Panc1 (cell line): ENCODE measurements around the gene NKX2-4. TPM values are rescaled to one million over a fixed set of nuclear protein-coding genes. Genes with fewer than 3 reads are reported as not detected.

Experiments used
- ATAC-seq: fragments of 200-7000 bp; cut with Tn5 transposase; 2 replicates; pipeline ENCODE4 v1.9.1; 2020; ENCODE audit warnings: mild to moderate bottlenecking, moderate library complexity
- BruUV-seq: library from RNA; stranded (reverse); fragments of 400-500 nt; replicated peaks from 2 replicates; lab custom pipeline; 2021; lab: Mats Ljungman, UMichigan
- CTCF ChIA-PET: fragments of 300-600 bp; sonication (Branson Sonifier 250); formaldehyde crosslinking; loops from one replicate; lab custom pipeline; 2022; ENCODE audit warnings: antibody characterized with exemption; lab: Charles Lee
- POLR2A ChIA-PET: fragments of 300-600 bp; sonication (Branson Sonifier 250); formaldehyde crosslinking; loops from one replicate; lab custom pipeline; 2022; ENCODE audit warnings: antibody characterized with exemption; lab: Charles Lee
- DNase-seq: peaks from one replicate; pipeline ENCODE4 v3.0.0-alpha.2; 2010; ENCODE audit warnings: low read depth, low spot score
- H3K27ac ChIP-seq: 2 replicates; pipeline ENCODE4 v1.5.1; 2011; ENCODE audit warnings: mild to moderate bottlenecking, low read length, inconsistent platforms
- H3K27me3 ChIP-seq: fragments of 200-500 bp; sonication (Bioruptor generic); 2 replicates; pipeline ENCODE4 v1.6.0; 2014; ENCODE audit warnings: low read length, inconsistent platforms; ENCODE audit not compliant: control insufficient read depth, insufficient read depth
- H3K36me3 ChIP-seq: fragments of 200-500 bp; sonication (Bioruptor generic); 2 replicates; pipeline ENCODE4 v1.5.1; 2014; ENCODE audit warnings: inconsistent platforms, mild to moderate bottlenecking, low read length, moderate library complexity; ENCODE audit not compliant: control insufficient read depth, insufficient read depth
- H3K4me1 ChIP-seq: 2 replicates; pipeline ENCODE4 v1.5.1; 2011; ENCODE audit warnings: inconsistent platforms, mild to moderate bottlenecking, low read length, moderate library complexity; ENCODE audit not compliant: control insufficient read depth, insufficient read depth
- H3K4me3 ChIP-seq, 2 experiments: 2 replicates each; pipeline ENCODE4 v1.5.1; 2011 to 2012; ENCODE audit warnings: low read depth in 2 of 2, low read length in 2 of 2, mild to moderate bottlenecking in 2 of 2, inconsistent platforms in 1 of 2, moderate library complexity in 1 of 2
- H3K9me3 ChIP-seq: fragments of 200-500 bp; sonication (Bioruptor generic); 2 replicates; pipeline ENCODE4 v1.5.1; 2014; ENCODE audit warnings: low read depth, mild to moderate bottlenecking, inconsistent platforms, low read length, moderate library complexity; ENCODE audit not compliant: control insufficient read depth, insufficient read depth
- CTCF ChIP-seq: fragments of 450-650 bp; IDR thresholded peaks from 2 replicates; pipeline ENCODE4 v1.5.1; 2017; ENCODE audit warnings: mild to moderate bottlenecking
- POLR2AphosphoS5 ChIP-seq: IDR thresholded peaks from 2 replicates; pipeline ENCODE4 v1.6.1; 2012; ENCODE audit warnings: mild to moderate bottlenecking, low read depth, low read length, moderate library complexity
- REST ChIP-seq, 2 experiments: IDR thresholded peaks; 2 replicates each; pipeline ENCODE4 v1.6.1; 2011 to 2012; ENCODE audit warnings: low read depth in 2 of 2, control low read depth in 1 of 2, low read length in 1 of 2, mild to moderate bottlenecking in 1 of 2, moderate library complexity in 1 of 2; ENCODE audit not compliant: insufficient read depth in 1 of 2
- SIN3A ChIP-seq: IDR thresholded peaks from 2 replicates; pipeline ENCODE4 v1.6.1; 2012; ENCODE audit warnings: low read depth, mild to moderate bottlenecking, low read length, moderate library complexity, borderline replicate concordance; ENCODE audit not compliant: insufficient read depth
- TCF7L2 ChIP-seq: IDR thresholded peaks from 2 replicates; pipeline ENCODE4 v1.6.1; 2011; ENCODE audit warnings: mild to moderate bottlenecking, low read depth, low read length, inconsistent platforms
- in situ Hi-C: cut with HindIII; loops from 2 replicates; pipeline ENCODE4 v1.10.0; 2016; ENCODE audit warnings: low sequenced_read_pairs, low pct_unique_long_range_greater_than_20kb
- intact Hi-C: fragments of 100-400 bp; cut with micrococcal nuclease; formaldehyde crosslinking; loops from one replicate; pipeline ENCODE4 v1.10.0; 2022; ENCODE audit not compliant: unreplicated experiment
- total RNA-seq: library from RNA; stranded (reverse); gene quantifications from one replicate; pipeline ENCODE4 v1.2.1, GENCODE V29; 2021; ENCODE audit not compliant: unreplicated experiment

The NKX2-4 gene
- total RNA-seq, 1 experiment from 2014 or later: not detected

DNA sequence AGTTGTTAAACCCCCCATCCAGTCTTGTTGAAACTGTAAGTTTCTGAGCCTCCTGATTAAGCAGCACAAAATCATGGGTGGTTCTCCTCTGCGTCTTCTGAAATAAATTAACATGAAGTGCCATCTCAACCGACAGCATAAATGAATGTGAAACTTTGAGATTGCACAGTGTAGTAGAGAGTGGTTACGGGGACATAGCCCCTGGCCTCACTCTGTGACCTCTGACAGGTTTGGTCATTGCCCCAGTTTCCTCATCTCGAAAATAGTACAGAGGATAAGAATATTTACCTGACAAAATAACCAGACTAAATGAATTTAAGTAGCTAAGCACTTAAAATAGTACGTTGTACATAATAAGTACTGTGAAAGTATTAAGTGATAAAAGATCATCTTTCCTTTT lies 19.1 kb downstream of the NKX2-4 start:
- DNase-seq (no peak), ATAC-seq (no peak)
- Histone ChIP-seq H3K27me3 (no peaks in the 10 kb centered on the region), H3K4me3 (no peak overlapping the region), H3K27ac (no peak overlapping the region), H3K4me1 (0 out of 2 replicates have a peak, but pooled peaks cover 2% of the 10 kb centered on the region), H3K36me3 (peaks cover 14% of the 10 kb centered on the region), H3K9me3 (no peaks in the 10 kb centered on the region)
- POLR2A ChIA-PET: no interaction called here
- CTCF ChIA-PET: no interaction called here
- BruUV-seq: no TSS peak
- no peak for TF ChIP-seq CTCF
- TF ChIP-seq REST (IDR thresholded peaks at IDR 0.05; ENCODE audit: insufficient read depth in 1 of 2, low read depth in 2 of 2, low read length in 1 of 2): no peak
- in situ Hi-C loops (no loop called here), intact Hi-C loops (no loop called here)

DNA sequence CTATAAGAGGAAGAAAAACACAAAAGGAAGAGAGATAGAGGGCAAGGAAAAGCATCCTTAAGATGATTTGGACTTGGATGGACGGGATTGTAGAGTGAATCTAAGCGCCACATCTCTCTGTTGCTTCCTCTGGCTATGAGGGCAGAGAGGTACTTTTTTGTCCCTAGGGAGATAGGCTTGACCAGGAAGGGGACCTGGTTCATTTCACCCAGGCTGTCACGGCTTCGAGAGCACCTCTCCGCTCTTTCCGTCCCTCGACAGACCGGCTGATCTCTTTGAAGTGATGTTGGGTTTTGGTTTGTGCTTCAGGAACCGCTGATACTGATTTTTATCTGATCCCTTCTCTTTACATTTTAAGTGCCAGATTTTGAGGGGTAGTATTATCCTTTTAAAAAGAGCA lies 19.6 kb downstream of the NKX2-4 start:
- 0 out of 2 replicates have a peak, but pooled peaks cover 2% of the 10 kb centered on the region for H3K4me1 ChIP-seq
- no peaks in the 10 kb centered on the region for H3K9me3 ChIP-seq
- TF ChIP-seq REST (IDR thresholded peaks at IDR 0.05; ENCODE audit: insufficient read depth in 1 of 2, low read depth in 2 of 2, low read length in 1 of 2): no peak
- TF ChIP-seq CTCF: no peak
- no peak for TF ChIP-seq TCF7L2
- no peak for TF ChIP-seq SIN3A
- TF ChIP-seq POLR2AphosphoS5: no peak
- peaks cover 9% of the 10 kb centered on the region for H3K36me3 ChIP-seq
- H3K27me3 ChIP-seq: no peaks in the 10 kb centered on the region
- POLR2A ChIA-PET: no interaction called here
- no peak overlapping the region for H3K4me3 ChIP-seq
- CTCF ChIA-PET: no interaction called here
- no peak overlapping the region for H3K27ac ChIP-seq
- in situ Hi-C loops: no loop called here
- ATAC-seq (no peak), DNase-seq (no peak)
- intact Hi-C loops: no loop called here
- no TSS peak for BruUV-seq
